Erythroblast (primary cell): Measurements from ENCODE around the gene MAP7D1.

Source experiments
- GATA1 ChIP-seq: IDR thresholded peaks from 2 replicates; pipeline ENCODE4 v1.6.1; 2011; ENCODE audit warnings: low read depth, mild to moderate bottlenecking, control low read depth, low read length, moderate library complexity
- POLR2A ChIP-seq: IDR thresholded peaks from 2 replicates; pipeline ENCODE4 v1.6.1; 2011; ENCODE audit warnings: mild to moderate bottlenecking, low read length

GRCh38 chr1:36212782-36213181 is 56.8 kb downstream of the MAP7D1 start:
- no peak for TF ChIP-seq POLR2A
- no peak for TF ChIP-seq GATA1
